HepG2 (cell line): ENCODE data around the gene ARF4. TPM values are rescaled to one million over a fixed set of nuclear protein-coding genes. Genes with fewer than 3 reads are reported as not detected.

Experiments
- ATF1 ChIP-seq: IDR thresholded peaks from 2 replicates; pipeline ENCODE4 v1.6.1; 2016; ENCODE audit warnings: mild to moderate bottlenecking, control low read depth
- ATF6 ChIP-seq: sonication (generic); formaldehyde crosslinking; conservative IDR thresholded peaks from 2 replicates; pipeline ENCODE4 v1.4.0; 2020; ENCODE audit warnings: missing genetic modification reagents
- CHCHD3 ChIP-seq: sonication (generic); formaldehyde crosslinking; IDR thresholded peaks from 2 replicates; pipeline ENCODE4 v1.8.0; 2022; ENCODE audit warnings: mild to moderate bottlenecking, missing genetic modification reagents, moderate library complexity
- E2F2 ChIP-seq: sonication (generic); formaldehyde crosslinking; IDR thresholded peaks from 2 replicates; pipeline ENCODE4 v1.4.0; 2020; ENCODE audit warnings: missing genetic modification reagents, borderline replicate concordance
- KAT2B ChIP-seq: fragments of 150-350 bp; IDR thresholded peaks from 2 replicates; pipeline ENCODE4 v1.6.1; 2014; ENCODE audit warnings: low read depth, low read length, borderline replicate concordance
- KDM5A ChIP-seq: fragments of 200-600 bp; sonication (generic); IDR thresholded peaks from 2 replicates; pipeline ENCODE4 v1.7.0; 2018; ENCODE audit warnings: antibody characterized with exemption, mild to moderate bottlenecking, low read length, borderline replicate concordance
- MTF2 ChIP-seq: sonication (generic); formaldehyde crosslinking; IDR thresholded peaks from 2 replicates; pipeline ENCODE4 v1.5.0; 2020; ENCODE audit warnings: missing genetic modification reagents, borderline replicate concordance
- PBX3 ChIP-seq: sonication (generic); formaldehyde crosslinking; IDR thresholded peaks from 2 replicates; pipeline ENCODE4 v1.8.1; 2023; ENCODE audit warnings: missing genetic modification reagents, inconsistent platforms, borderline replicate concordance
- SNAPC4 ChIP-seq: sonication (generic); formaldehyde crosslinking; IDR thresholded peaks from 2 replicates; pipeline ENCODE4 v1.4.0; 2020; ENCODE audit warnings: mild to moderate bottlenecking, missing genetic modification reagents
- SOX6 ChIP-seq, 2 experiments: fragments of 450-650 bp in 1 of 2; sonication (generic) in 1 of 2; formaldehyde crosslinking in 1 of 2; IDR thresholded peaks; 2 replicates each; pipeline versions ENCODE4 v1.4.0 to v1.6.1; 2017 to 2020; ENCODE audit warnings: antibody characterized with exemption in 1 of 2, mild to moderate bottlenecking in 1 of 2, missing genetic modification reagents in 1 of 2
- SRSF4 ChIP-seq: fragments of 200-400 bp; formaldehyde crosslinking; IDR thresholded peaks from one replicate; pipeline ENCODE4 v1.6.1; 2018; ENCODE audit warnings: mild to moderate bottlenecking, low read depth, low read length, moderate library complexity; ENCODE audit not compliant: poor library complexity, severe bottlenecking
- TAF15 ChIP-seq: fragments of 200-400 bp; formaldehyde crosslinking; IDR thresholded peaks from one replicate; pipeline ENCODE4 v1.6.1; 2018; ENCODE audit warnings: mild to moderate bottlenecking, low read depth, low read length; ENCODE audit not compliant: poor library complexity, severe bottlenecking
- ZNF430 ChIP-seq: sonication (generic); formaldehyde crosslinking; IDR thresholded peaks from 2 replicates; pipeline ENCODE4 v1.9.0; 2021; ENCODE audit warnings: mild to moderate bottlenecking, missing genetic modification reagents
- ZNF501 ChIP-seq: sonication (generic); formaldehyde crosslinking; IDR thresholded peaks from 2 replicates; pipeline ENCODE4 v1.5.1; 2020; ENCODE audit warnings: mild to moderate bottlenecking, moderate library complexity, missing genetic modification reagents
- ZNF530 ChIP-seq: sonication (generic); formaldehyde crosslinking; IDR thresholded peaks from 2 replicates; pipeline ENCODE4 v1.5.0; 2020; ENCODE audit warnings: low read depth, mild to moderate bottlenecking, missing genetic modification reagents
- ZNF574 ChIP-seq: sonication (generic); formaldehyde crosslinking; IDR thresholded peaks from 2 replicates; pipeline ENCODE4 v1.4.0; 2020; ENCODE audit warnings: missing genetic modification reagents
- polyA plus RNA-seq, 8 experiments: library from polyadenylated mRNA; depleted of rRNA in 3 of 8; stranded (reverse) in 7 of 8; unstranded in 1 of 8; fragments of >200 nt; fragmentation: Illumina TruSeq in 4 of 8; extraction: Trizol in 4 of 8; gene quantifications; 2 replicates each; pipeline versions ENCODE4 v1.2.1 to v1.2.3, GENCODE V29; 2011 to 2016; ENCODE audit warnings: low read depth in 4 of 8, missing spikeins in 1 of 8, mixed read lengths in 1 of 8; ENCODE audit not compliant: insufficient read depth in 1 of 8
- total RNA-seq, 5 experiments: library from RNA; depleted of rRNA; stranded (reverse); fragments of >200 nt; fragmentation: Illumina TruSeq; extraction: Trizol; gene quantifications; 2 replicates each; pipeline ENCODE4 v1.2.3, GENCODE V29; 2016; ENCODE audit warnings: low read depth in 1 of 5

The ARF4 gene
- total and polyA plus RNA-seq, 2 of the 13 experiments (the other 11 are each of a cell fraction or from before 2014, with no cell fraction given) = 184 to 250 TPM

GRCh38 chr3:57596495-57597126 is 533 bp downstream of the ARF4 start (continued):
- peak; percentile 16; the same call in 1 of the 2 replicates for TF ChIP-seq ZNF574 (CRISPR knock-in tag)
- TF ChIP-seq SNAPC4 (CRISPR knock-in tag) = peak; percentile 45; the same call in 1 of the 2 replicates
- no peak for TF ChIP-seq CHCHD3
- no peak for TF ChIP-seq SRSF4
- TF ChIP-seq ATF1 (CRISPR knock-in tag) = no peak
- TF ChIP-seq SOX6 (IDR thresholded peaks at IDR 0.05) = no peak
- no peak; the same call in 1 of the 2 replicates for TF ChIP-seq SOX6 (CRISPR knock-in tag; IDR thresholded peaks at IDR 0.05)
- no peak for TF ChIP-seq ZNF501 (CRISPR knock-in tag)
- TF ChIP-seq ATF6 (CRISPR knock-in tag) = no peak
- no peak for TF ChIP-seq E2F2 (CRISPR knock-in tag)
- TF ChIP-seq KDM5A = peak; percentile 51; the same call in 1 of the 2 replicates
- TF ChIP-seq ZNF430 (CRISPR knock-in tag) = no peak
- no peak for TF ChIP-seq KAT2B
- no peak for TF ChIP-seq TAF15
- no peak for TF ChIP-seq PBX3
- no peak for TF ChIP-seq MTF2
- TF ChIP-seq ZNF530 (CRISPR knock-in tag) = no peak
